Bronchial epithelial cell (primary cell): ENCODE results near the gene PHF10. TPM values are rescaled to one million over a fixed set of nuclear protein-coding genes. Genes with fewer than 3 reads are reported as not detected.
"Not testable (repeated sequence)": the region's sequence is repeated elsewhere in the genome, so short reads cannot be mapped to it uniquely, and the experiment has no call there.

Experiments
- DNase-seq: peaks from one replicate; pipeline ENCODE4 v3.0.0-alpha.2; 2010; ENCODE audit warnings: low read depth
- FAIRE-seq: peaks from 2 replicates; lab custom pipeline; 2011; peaks lifted over from hg19 to GRCh38; lab: Jason Lieb, UNC
- H3K27me3 ChIP-seq: 2 replicates; pipeline ENCODE4 v1.5.1; 2011; ENCODE audit warnings: low read length; ENCODE audit not compliant: control insufficient read depth, insufficient read depth
- H3K36me3 ChIP-seq: 2 replicates; pipeline ENCODE4 v1.5.1; 2011; ENCODE audit warnings: low read length; ENCODE audit not compliant: control insufficient read depth, insufficient read depth
- H3K4me3 ChIP-seq: 2 replicates; pipeline ENCODE4 v1.5.1; 2011; ENCODE audit warnings: mild to moderate bottlenecking, low read depth, low read length, control low read depth
- CTCF ChIP-seq: IDR thresholded peaks from 2 replicates; pipeline ENCODE4 v1.5.1; 2011; ENCODE audit warnings: mild to moderate bottlenecking, moderate library complexity, low read length, control low read depth, inconsistent platforms; ENCODE audit not compliant: insufficient read depth, severe bottlenecking
- total RNA-seq: library from RNA; depleted of rRNA; stranded (reverse); fragments of >200 nt; gene quantifications from 2 replicates; pipeline ENCODE4 v1.2.1, GENCODE V29; 2014

PHF10 gene
- 13.4 and 14.0 TPM in 2 replicates for total RNA-seq

- DNase-seq (no peak), FAIRE-seq (no peak)
- TF ChIP-seq CTCF: no peak
- Histone ChIP-seq H3K27me3 (no peaks in the 10 kb centered on the region), H3K4me3 (peak within 1 kb of the TSS; percentile 64), H3K36me3 (no peaks in the 10 kb centered on the region)
Measured at GRCh38 chr6:169724494-169725124, at the start of gene PHF10. Gene PHF10 (minus strand): TSS chr6:169724500. CDS start chr6:169723931, 569 bp downstream.

- Histone ChIP-seq H3K36me3 (peaks cover 12% of the 10 kb centered on the region), H3K4me3 (no peak overlapping the region), H3K27me3 (no peaks in the 10 kb centered on the region)
- FAIRE-seq (peak; percentile 95), DNase-seq (no peak)
- TF ChIP-seq CTCF: no peak
Measured at GRCh38 chr6:169766921-169767736, 42.8 kb upstream of the PHF10 start.

- no peak for FAIRE-seq
- Histone ChIP-seq H3K4me3 (no peak overlapping the region), H3K36me3 (peaks cover 12% of the 10 kb centered on the region), H3K27me3 (no peaks in the 10 kb centered on the region)
- no peak for TF ChIP-seq CTCF
- no peak for DNase-seq
Measured at GRCh38 chr6:169766232-169766631, 41.9 kb upstream of the PHF10 start.

- not testable (repeated sequence) for DNase-seq, H3K27me3 ChIP-seq, H3K4me3 ChIP-seq
- FAIRE-seq: peak; percentile 82
- peaks cover 12% of the 10 kb centered on the region for H3K36me3 ChIP-seq
Measured at GRCh38 chr6:169765789-169766188, 41.5 kb upstream of the PHF10 start.

GRCh38 chr6:169763881-169764280 is 39.6 kb upstream of the PHF10 start:
- Histone ChIP-seq H3K4me3 (no peak overlapping the region), H3K36me3 (peaks cover 9% of the 10 kb centered on the region), H3K27me3 (no peaks in the 10 kb centered on the region)
- FAIRE-seq (no peak), DNase-seq (no peak)
- TF ChIP-seq CTCF: no peak

GRCh38 chr6:169763308-169763707 is 39.0 kb upstream of the PHF10 start:
- H3K36me3 ChIP-seq: peaks cover 9% of the 10 kb centered on the region
- no peak for FAIRE-seq
- no peaks in the 10 kb centered on the region for H3K27me3 ChIP-seq
- no peak for TF ChIP-seq CTCF
- H3K4me3 ChIP-seq: no peak overlapping the region
- DNase-seq: no peak
